PC-3 (cell line): ENCODE results near the gene LACTBL1. TPM values are rescaled to one million over a fixed set of nuclear protein-coding genes. Genes with fewer than 3 reads are reported as not detected.

ENCODE experiments used
- ATAC-seq: fragments of 200-7000 bp; cut with Tn5 transposase; 2 replicates; pipeline ENCODE4 v1.9.1; 2020; ENCODE audit warnings: mild to moderate bottlenecking, moderate library complexity
- BruUV-seq: library from RNA; stranded (reverse); fragments of 400-500 nt; replicated peaks from 2 replicates; lab custom pipeline; 2021; lab: Mats Ljungman, UMichigan
- CTCF ChIA-PET: fragments of 300-600 bp; sonication (Branson Sonifier 250); formaldehyde crosslinking; loops from one replicate; lab custom pipeline; 2022; ENCODE audit warnings: antibody characterized with exemption; lab: Charles Lee
- POLR2A ChIA-PET: fragments of 300-600 bp; sonication (Branson Sonifier 250); formaldehyde crosslinking; loops from one replicate; lab custom pipeline; 2022; ENCODE audit warnings: antibody characterized with exemption; ENCODE audit not compliant: unreplicated experiment; lab: Charles Lee
- DNase-seq: peaks from one replicate; pipeline ENCODE4 v3.0.0-alpha.2; 2015
- H2AFZ ChIP-seq: fragments of 300-600 bp; sonication (generic); 2 replicates; pipeline ENCODE4 v1.6.0; 2016; ENCODE audit warnings: antibody characterized with exemption, low read length
- H3F3A ChIP-seq: fragments of 300-600 bp; sonication (generic); one replicate; pipeline ENCODE4 v1.6.0; 2017; ENCODE audit warnings: antibody characterized with exemption, low read length, control low read depth, mild to moderate bottlenecking; ENCODE audit not compliant: unreplicated experiment
- H3K27ac ChIP-seq: fragments of 300-600 bp; sonication (generic); 2 replicates; pipeline ENCODE4 v1.5.1; 2016; ENCODE audit warnings: mild to moderate bottlenecking, low read length
- H3K27me3 ChIP-seq: fragments of 300-600 bp; sonication (generic); 2 replicates; pipeline ENCODE4 v1.6.1; 2016; ENCODE audit warnings: low read length, mixed read lengths
- H3K36me3 ChIP-seq: fragments of 300-600 bp; sonication (generic); 2 replicates; pipeline ENCODE4 v1.6.1; 2016; ENCODE audit warnings: low read depth, mixed run types, low read length, mixed read lengths
- H3K4me1 ChIP-seq: fragments of 300-600 bp; sonication (generic); 2 replicates; pipeline ENCODE4 v1.5.1; 2016; ENCODE audit warnings: low read length; ENCODE audit not compliant: insufficient read depth
- H3K4me2 ChIP-seq: fragments of 300-600 bp; sonication (generic); 2 replicates; pipeline ENCODE4 v1.6.0; 2016; ENCODE audit warnings: low read length
- H3K4me3 ChIP-seq: fragments of 300-600 bp; sonication (generic); 2 replicates; pipeline ENCODE4 v1.5.1; 2016; ENCODE audit warnings: mild to moderate bottlenecking, low read length, mixed read lengths
- H3K79me2 ChIP-seq: fragments of 300-600 bp; sonication (generic); 2 replicates; pipeline ENCODE4 v1.6.1; 2017; ENCODE audit warnings: low read length, mixed read lengths
- H3K9ac ChIP-seq: fragments of 300-600 bp; sonication (generic); 2 replicates; pipeline ENCODE4 v1.6.0; 2016; ENCODE audit warnings: mild to moderate bottlenecking, low read length
- H3K9me2 ChIP-seq: fragments of 300-600 bp; sonication (generic); replicated peaks from 2 replicates; pipeline ENCODE4 v1.6.1; 2016; ENCODE audit warnings: mixed run types, low read length, mixed read lengths
- H3K9me3 ChIP-seq: fragments of 300-600 bp; sonication (generic); 2 replicates; pipeline ENCODE4 v1.6.1; 2016; ENCODE audit warnings: low read length, mixed read lengths
- H4K20me1 ChIP-seq: fragments of 300-600 bp; sonication (generic); 2 replicates; pipeline ENCODE4 v1.6.1; 2016; ENCODE audit warnings: low read length, mixed read lengths
- CTCF ChIP-seq: fragments of 300-600 bp; sonication (generic); conservative IDR thresholded peaks from 2 replicates; pipeline ENCODE4 v1.5.1; 2017; ENCODE audit warnings: antibody characterized with exemption, low read depth, mild to moderate bottlenecking, low read length
- EZH2 ChIP-seq: fragments of 300-600 bp; sonication (generic); IDR thresholded peaks from one replicate; pipeline ENCODE4 v1.6.1; 2017; ENCODE audit warnings: antibody characterized with exemption, mild to moderate bottlenecking, low read length; ENCODE audit not compliant: unreplicated experiment
- EZH2phosphoT487 ChIP-seq: fragments of 300-600 bp; sonication (generic); IDR thresholded peaks from 2 replicates; pipeline ENCODE4 v1.6.1; 2018; ENCODE audit warnings: mild to moderate bottlenecking, antibody characterized with exemption, low read length, borderline replicate concordance
- intact Hi-C: fragments of 100-400 bp; cut with micrococcal nuclease; formaldehyde crosslinking; loops from 2 replicates; pipeline ENCODE4 v1.9.0; 2023
- total RNA-seq: library from RNA; depleted of rRNA; stranded (reverse); fragments of >200 nt; gene quantifications from 2 replicates; pipeline ENCODE4 v1.2.3, GENCODE V29; 2014

The LACTBL1 gene
- total RNA-seq, 1 experiment from 2014 or later = not detected

GRCh38 chr1:22920734-22921451 lies 51.8 kb downstream of the LACTBL1 start:
- Histone ChIP-seq H3K9me2 (no peaks in the 10 kb centered on the region), H3K36me3 (no peaks in the 10 kb centered on the region), H3K9ac (no peak overlapping the region), H2AFZ (no peak overlapping the region), H3K4me1 (no peaks in the 10 kb centered on the region), H4K20me1 (no peaks in the 10 kb centered on the region), H3K79me2 (no peaks in the 10 kb centered on the region), H3K9me3 (no peaks in the 10 kb centered on the region), H3K4me2 (no peak overlapping the region), H3K4me3 (no peak overlapping the region), H3K27me3 (no peaks in the 10 kb centered on the region), H3K27ac (no peak overlapping the region), H3F3A (no peaks in the 10 kb centered on the region)
- intact Hi-C loops = no loop called here
- TF ChIP-seq EZH2 (no peak), EZH2phosphoT487 (no peak), CTCF (no peak)
- POLR2A ChIA-PET = no interaction called here
- BruUV-seq = no TSS peak
- CTCF ChIA-PET = no interaction called here
- DNase-seq = no peak
- no peak for ATAC-seq

DNA sequence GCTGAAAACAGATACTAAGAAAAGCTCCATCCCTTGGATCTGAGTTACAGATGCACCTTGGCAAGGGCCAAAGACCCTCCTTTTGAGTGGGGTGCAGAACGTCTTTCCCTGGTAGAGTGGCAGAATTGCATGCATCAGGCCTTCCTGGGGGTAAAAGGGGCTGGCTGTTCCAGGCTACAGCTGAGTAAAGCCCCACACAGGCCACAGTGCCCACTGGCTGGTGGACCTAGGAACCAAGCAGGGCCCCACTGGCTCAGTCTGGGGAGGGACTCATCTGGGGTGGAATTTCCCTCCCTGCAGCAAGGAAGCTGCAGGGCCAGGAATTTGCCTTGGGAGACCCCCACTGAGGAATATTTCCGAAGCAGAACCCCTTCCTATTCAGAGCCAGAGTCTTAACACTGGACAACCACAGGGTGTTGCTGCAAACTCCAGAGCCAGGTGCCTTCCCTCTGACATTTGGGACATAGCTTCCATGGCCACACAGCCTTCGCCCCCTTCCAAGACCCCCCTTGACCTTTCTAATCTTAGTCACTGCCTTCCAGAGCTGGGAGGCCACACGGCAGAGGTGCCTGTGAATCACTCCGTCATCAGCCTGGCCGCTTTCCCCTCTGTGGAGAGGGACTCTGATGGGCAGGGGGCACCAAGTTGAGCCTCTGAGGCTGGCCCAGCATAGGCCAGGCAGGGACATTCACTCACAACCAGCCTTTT lies 52.5 kb downstream of the LACTBL1 start:
- Histone ChIP-seq H3F3A (no peaks in the 10 kb centered on the region), H3K4me3 (no peak overlapping the region), H2AFZ (no peak overlapping the region), H3K9me2 (no peaks in the 10 kb centered on the region), H4K20me1 (no peaks in the 10 kb centered on the region), H3K4me2 (no peak overlapping the region), H3K79me2 (no peaks in the 10 kb centered on the region), H3K9ac (no peak overlapping the region), H3K4me1 (no peaks in the 10 kb centered on the region), H3K27me3 (no peaks in the 10 kb centered on the region), H3K27ac (no peak overlapping the region), H3K9me3 (no peaks in the 10 kb centered on the region), H3K36me3 (no peaks in the 10 kb centered on the region)
- intact Hi-C loops = no loop called here
- no peak for ATAC-seq
- no TSS peak for BruUV-seq
- ChIA-PET CTCF (interaction anchor here (0.5 kb wide), 1 partner anchor 103 kb away, joined by 4 read pairs; no protein-coding TSS in a partner anchor), POLR2A (no interaction called here)
- no peak for DNase-seq
- TF ChIP-seq EZH2phosphoT487 (no peak), EZH2 (no peak), CTCF (no peak)
